SU-DHL-6 (cell line): ENCODE results near the gene PCBP1.

Experiments used
- CTCF ChIP-seq: fragments of 200-600 bp; sonication (generic); IDR thresholded peaks from one replicate; pipeline ENCODE4 v1.5.1; 2017; ENCODE audit warnings: antibody characterized with exemption, mild to moderate bottlenecking, low read length, moderate library complexity; ENCODE audit not compliant: insufficient read depth, poor library complexity, severe bottlenecking
- EZH2phosphoT487 ChIP-seq: fragments of 200-600 bp; sonication (generic), shearing (Covaris generic); conservative IDR thresholded peaks from 2 replicates; pipeline ENCODE4 v1.6.1; 2018; ENCODE audit warnings: mild to moderate bottlenecking, antibody characterized with exemption, low read length, moderate library complexity, mixed read lengths

- TF ChIP-seq CTCF (no peak), EZH2phosphoT487 (no peak)
Observed at GRCh38 chr2:70099270-70099669, 12.0 kb downstream of the PCBP1 start.
